EH (cell line): ENCODE data around the gene ELL2.
A peak's percentile ranks its signal among the peaks of the same experiment; 100 is the strongest.
"Not testable (repeated sequence)": the region's sequence is repeated elsewhere in the genome, so short reads cannot be mapped to it uniquely, and the experiment has no call there.

Experiments
- DNase-seq: peaks from one replicate; pipeline ENCODE4 v3.0.0-alpha.2; 2015; ENCODE audit warnings: low read depth

ELL2 gene

GRCh38 chr5:95930141-95930930 lies 31.3 kb downstream of the ELL2 start:
- DNase-seq = no peak

- DNase-seq = no peak
Observed at GRCh38 chr5:95928724-95929253, 32.9 kb downstream of the ELL2 start.

DNA sequence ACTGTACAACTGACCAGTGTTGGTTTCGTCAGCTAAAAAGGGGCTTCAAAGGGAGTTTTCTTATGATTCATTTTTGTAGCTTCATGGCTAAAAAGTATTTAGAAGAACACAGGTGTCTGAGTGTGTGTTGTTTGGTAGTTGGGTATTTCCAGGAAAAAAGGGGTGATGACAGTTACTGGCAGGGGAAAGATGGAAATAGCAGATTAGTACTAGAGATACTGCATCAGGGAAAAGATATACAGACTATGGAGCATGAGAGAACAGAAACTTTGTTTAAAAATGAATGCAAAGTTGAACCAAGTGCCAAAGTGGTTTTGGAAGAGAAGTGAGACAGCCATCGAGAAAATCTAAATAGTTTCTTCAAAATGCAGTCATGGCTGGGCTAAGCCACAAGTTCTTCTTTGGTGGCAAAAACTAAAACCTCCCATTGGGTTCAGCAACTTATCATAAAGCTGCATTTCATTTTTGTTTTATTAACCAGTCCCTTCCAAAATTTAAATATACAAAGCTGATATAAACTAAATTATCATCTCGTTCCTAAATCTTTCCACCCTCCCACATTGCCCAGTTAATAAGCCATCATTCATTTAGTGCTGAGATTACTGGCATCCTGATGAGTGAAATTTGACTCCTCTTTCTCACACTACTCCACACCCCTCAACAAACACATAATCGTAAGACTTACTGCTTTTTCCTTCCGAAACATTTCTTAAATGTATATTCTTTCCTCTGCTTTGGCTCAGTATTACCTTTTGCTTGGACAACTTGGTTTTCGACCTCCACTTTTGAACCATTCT lies 33.5 kb downstream of the ELL2 start:
- DNase-seq = no peak

- DNase-seq = not testable (repeated sequence)
Observed at GRCh38 chr5:95927300-95927699, 34.4 kb downstream of the ELL2 start.

- no peak for DNase-seq
Observed at GRCh38 chr5:95925939-95926338, 35.7 kb downstream of the ELL2 start.

DNA sequence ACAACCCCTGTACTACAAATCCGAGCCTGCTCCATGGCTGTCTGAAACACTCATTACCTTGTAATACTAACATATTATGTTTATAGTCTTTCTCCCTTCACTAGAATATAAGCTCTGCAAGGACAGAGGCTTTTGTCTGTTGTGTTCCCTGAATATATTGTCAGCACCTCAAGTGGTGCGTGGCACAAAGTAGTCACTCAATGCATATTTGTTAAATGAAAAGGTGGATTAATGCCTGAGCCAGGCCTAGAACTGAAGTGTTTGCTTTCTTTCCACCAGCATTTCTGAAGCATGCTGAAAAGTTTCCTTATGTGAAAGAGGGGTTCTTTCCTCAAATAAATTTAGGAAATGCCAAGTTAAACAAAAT lies 36.3 kb downstream of the ELL2 start:
- DNase-seq = no peak

GRCh38 chr5:95924720-95925377 lies 36.8 kb downstream of the ELL2 start:
- DNase-seq = peak; percentile 37

DNA sequence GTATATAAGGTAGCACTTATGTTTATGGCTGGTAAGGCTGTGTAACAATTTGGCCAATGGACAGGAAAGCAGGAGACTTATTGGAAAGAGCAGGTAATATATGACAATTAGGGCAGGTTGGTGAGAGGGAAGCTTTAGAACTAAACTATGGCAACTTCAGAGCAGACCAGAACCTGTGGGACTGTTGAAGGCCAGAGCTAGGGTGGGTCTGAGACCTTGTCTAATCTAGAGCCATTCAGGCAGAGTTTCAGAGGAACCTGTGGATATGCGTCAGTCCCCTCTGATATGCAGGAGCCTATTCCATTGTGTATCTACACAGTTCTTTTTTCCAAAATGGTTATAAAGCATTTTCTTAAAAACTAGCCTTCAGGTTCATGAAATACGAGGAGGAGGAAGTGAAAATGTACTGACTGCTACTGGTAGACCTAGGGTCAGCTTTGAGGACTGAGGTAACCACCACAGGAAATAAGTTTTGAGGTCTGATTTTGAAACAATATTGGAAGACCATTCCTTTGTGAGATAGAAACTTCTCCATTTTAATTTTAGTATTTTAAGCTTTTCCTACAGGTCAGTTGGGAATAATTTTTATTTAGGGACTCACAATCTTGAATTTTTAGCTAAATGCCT lies 37.6 kb downstream of the ELL2 start:
- no peak for DNase-seq

GRCh38 chr5:95922798-95923197 lies 38.9 kb downstream of the ELL2 start:
- no peak for DNase-seq

DNA sequence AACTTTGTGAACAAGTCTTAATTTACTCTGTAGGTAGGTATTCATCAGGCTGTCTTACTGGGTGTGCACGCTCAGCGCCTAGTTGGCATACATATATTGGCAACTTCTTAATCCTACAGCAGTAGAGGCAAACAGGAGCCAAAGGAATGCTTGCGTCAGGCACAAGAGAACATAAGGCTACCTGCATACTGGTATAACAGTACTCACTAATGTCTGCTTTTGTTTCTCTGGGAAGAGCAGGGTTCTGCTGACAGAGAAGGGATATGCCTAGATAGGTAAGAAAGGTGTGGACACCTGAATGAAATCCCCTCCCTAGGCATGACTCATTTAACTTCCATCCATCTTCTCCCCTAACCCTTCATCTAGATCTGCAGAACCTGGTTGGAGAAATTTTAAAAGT lies 40.1 kb downstream of the ELL2 start:
- DNase-seq = no peak

DNA sequence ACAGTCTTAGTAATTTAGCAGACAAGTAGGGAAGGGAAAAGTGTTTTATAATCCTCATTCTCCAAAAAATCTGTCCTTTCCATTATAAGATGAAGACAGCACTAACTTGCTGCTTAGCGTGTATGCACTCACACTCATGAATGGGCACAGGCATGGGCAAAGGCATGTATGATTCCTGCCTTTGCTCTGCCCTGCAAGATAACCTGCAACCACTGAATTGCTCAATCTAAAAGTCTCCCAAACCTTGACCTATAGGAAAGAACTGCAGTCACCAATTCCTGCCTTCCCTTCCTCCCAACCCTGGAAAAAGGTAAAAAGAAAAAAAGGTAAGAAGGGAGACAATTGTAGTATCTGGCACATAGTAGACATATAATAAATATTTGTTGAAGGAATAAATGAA lies 40.8 kb downstream of the ELL2 start:
- DNase-seq = no peak

DNA sequence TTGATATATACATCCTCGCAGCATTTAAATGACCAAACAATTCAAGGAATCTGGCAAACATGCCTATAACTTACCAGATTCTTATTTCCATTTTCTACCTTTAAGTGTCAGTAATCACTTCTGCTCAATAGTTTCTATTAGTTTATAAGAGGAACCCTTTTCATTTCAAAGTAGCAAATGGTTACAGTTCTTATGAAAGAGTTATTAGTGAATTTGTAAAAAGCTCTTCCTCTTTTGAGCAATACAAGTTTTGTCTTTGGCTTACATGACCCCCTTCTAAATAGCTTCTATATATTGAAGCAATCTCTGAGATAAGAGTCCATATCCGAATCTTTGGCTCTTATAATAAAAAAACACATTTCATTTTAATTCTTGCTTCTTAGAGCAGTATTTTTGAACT lies 42.0 kb downstream of the ELL2 start:
- no peak for DNase-seq

DNA sequence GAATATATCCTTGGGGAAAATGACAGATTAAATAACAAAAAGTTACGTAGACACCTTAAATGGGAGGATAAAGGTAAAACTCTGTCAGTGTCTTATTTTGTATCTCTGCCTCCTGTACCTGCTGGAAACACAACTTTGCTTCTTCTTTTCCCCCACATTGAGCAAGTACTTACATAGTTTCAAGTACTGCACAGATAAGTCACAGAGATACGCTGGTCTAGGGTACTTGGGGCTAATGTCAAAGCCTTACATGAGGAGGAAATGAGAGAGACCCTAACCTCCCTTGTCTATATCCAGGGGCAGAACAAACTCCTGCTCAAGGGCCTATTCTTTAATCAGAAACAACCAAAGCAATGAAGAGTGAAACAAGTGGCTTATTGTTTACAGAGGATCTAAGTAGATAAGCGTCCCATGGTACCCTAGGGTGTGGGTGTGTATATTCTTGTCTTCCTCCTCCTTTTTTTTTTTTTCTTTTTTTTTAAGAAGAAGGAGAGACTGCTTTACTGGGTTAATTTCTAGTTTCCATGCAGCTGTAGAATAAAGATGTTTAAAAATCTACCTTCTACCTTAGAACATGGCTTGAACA lies 43.1 kb downstream of the ELL2 start:
- no peak for DNase-seq

DNA sequence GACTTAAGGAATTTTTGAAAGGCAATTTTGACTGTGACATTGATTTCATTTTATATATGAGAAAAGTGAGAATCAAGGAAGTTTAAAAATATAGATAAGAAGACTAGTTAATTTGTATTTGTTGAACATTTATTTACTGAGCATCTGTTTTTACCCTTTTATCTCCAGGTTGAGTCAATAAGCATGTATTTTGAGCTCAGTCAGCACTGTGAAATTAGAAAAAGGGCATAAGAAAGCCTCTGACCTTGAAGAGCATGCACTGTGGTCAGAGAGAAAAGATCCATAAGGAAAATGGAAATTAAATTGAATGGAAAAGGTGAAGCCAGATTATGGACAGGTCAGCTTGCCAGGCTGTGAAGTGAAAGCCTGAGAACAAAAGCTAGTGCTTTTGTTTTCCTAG lies 44.4 kb downstream of the ELL2 start:
- no peak for DNase-seq

GRCh38 chr5:95916687-95917085 lies 45.0 kb downstream of the ELL2 start:
- no peak for DNase-seq

- DNase-seq = no peak
Observed at GRCh38 chr5:95915999-95916686, 45.5 kb downstream of the ELL2 start.

GRCh38 chr5:95913663-95914062 lies 48.0 kb downstream of the ELL2 start:
- DNase-seq = no peak

GRCh38 chr5:95912029-95912428 lies 49.6 kb downstream of the ELL2 start:
- DNase-seq = no peak

DNA sequence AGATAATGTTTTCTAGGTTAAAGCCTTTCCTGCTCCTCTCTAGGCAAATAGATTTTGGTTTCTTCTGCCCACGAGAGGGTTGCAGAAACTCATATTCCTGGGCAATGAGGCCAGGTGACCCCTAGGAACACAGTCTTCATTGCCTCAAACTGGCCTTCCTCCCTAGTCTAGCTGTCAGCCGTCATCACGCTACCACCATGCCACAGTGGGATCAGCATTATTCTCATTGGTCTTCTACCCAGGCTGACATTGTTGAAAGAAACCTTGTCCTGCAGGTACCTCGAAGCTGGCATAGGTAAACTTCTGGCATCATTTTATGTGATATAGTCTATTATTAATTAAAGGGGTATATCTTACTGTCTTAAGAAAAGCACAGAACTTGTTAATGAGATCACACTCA lies 51.1 kb downstream of the ELL2 start:
- no peak for DNase-seq

- no peak for DNase-seq
Observed at GRCh38 chr5:95909738-95910137, 51.9 kb downstream of the ELL2 start.

DNA sequence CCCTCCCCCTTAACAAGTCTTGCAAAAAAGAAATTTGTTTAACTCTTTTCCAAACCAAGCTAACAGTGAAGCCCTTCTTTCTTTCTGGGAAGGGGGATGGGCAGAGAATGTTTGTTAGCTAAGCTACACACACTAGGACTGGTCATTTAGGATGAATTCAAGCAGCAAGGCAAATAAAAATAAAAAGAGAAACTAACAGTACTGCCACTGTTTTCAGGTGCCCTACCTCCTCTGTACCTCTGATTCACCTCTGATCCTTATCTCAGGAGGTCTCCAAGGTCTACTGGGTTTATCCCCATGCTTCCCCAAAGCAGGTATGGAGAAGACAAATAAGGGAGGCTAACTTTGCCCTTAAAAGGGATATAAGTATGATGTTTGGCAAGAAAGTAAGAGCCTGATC lies 52.9 kb downstream of the ELL2 start:
- peak; percentile 36 for DNase-seq
